Ovary (tissue), 9 donors: ENCODE results near the gene OLIG1. TPM values are rescaled to one million over a fixed set of nuclear protein-coding genes. Genes with fewer than 3 reads are reported as not detected.

Source experiments
- DNase-seq, 5 donors: peaks; one replicate each; pipeline ENCODE4 v3.0.0-alpha.2; 2019 to 2020
- H3K27ac ChIP-seq, 2 donors: fragments of 200-600 bp; one replicate each; pipeline versions ENCODE4 v1.5.1 to v1.8.0; 2019 to 2022
- H3K27me3 ChIP-seq: fragments of 200-600 bp; one replicate; pipeline ENCODE4 v1.8.0; 2022
- H3K36me3 ChIP-seq: fragments of 200-600 bp; sonication (generic); one replicate; pipeline ENCODE4 v1.5.1; 2019
- H3K4me1 ChIP-seq: one replicate; pipeline ENCODE4 v1.8.1; 2013; ENCODE audit warnings: mild to moderate bottlenecking, moderate library complexity; ENCODE audit not compliant: insufficient read depth
- H3K4me3 ChIP-seq: fragments of 200-600 bp; sonication (generic); one replicate; pipeline ENCODE4 v1.5.1; 2017
- H3K9me3 ChIP-seq, 2 donors: fragments of 200-600 bp in 1 of 2; sonication (generic) in 1 of 2; one replicate each; pipeline versions ENCODE4 v1.5.1 to v1.8.1; 2013 to 2019; ENCODE audit warnings: mild to moderate bottlenecking in 1 of 2, moderate library complexity in 1 of 2
- EP300 ChIP-seq: sonication (generic); formaldehyde crosslinking; IDR thresholded peaks from one replicate; pipeline ENCODE4 v1.6.1; 2017; ENCODE audit warnings: antibody characterized with exemption
- POLR2A ChIP-seq: fragments of 450-650 bp; IDR thresholded peaks from one replicate; pipeline ENCODE4 v1.6.1; 2017; ENCODE audit warnings: antibody characterized with exemption, mild to moderate bottlenecking, moderate library complexity
- WGBS, 3 donors: extraction: QIAGEN DNeasy Blood & Tissue Kit in 1 of 3; methylation state at CpG; one replicate each; pipeline versions ENCODE4 v1.1.5 to v1.1.7; 2013 to 2017; 5-methylcytosine and 5-hydroxymethylcytosine counted together
- intact Hi-C, 4 donors: fragments of 100-400 bp; cut with DNase I; formaldehyde crosslinking; loops; one replicate each; pipeline versions ENCODE4 v1.11.0 to v1.15.1; 2022 to 2023
- polyA plus RNA-seq, 2 donors: library from polyadenylated mRNA; stranded (reverse); fragments of 200-250 nt in 1 of 2; fragments of 350-450 nt in 1 of 2; fragmentation: Illumina TruSeq in 1 of 2; extraction: RNeasy Lipid Tissue Mini Kit (QIAGEN cat#74804) in 1 of 2; gene quantifications; one replicate each; pipeline ENCODE4 v1.2.3, GENCODE V29; 2013 to 2014
- total RNA-seq, 7 donors: library from RNA; depleted of rRNA in 2 of 7; stranded (reverse); fragments of >200 nt in 2 of 7; fragmentation: NEBNext Ultra II Directional in 3 of 7; extraction: Animal tissue kit (Norgen Biotek cat#: 25700) in 3 of 7; gene quantifications; one replicate each; pipeline versions ENCODE4 v1.1.0 to v1.2.4, GENCODE V29; 2016 to 2023
- TF ChIP-seq, protein P1 (sequence below), 3 donors: fragments of 450-650 bp in 2 of 3; fragments of 200-600 bp in 1 of 3; IDR thresholded peaks; one replicate each; pipeline versions ENCODE4 v1.5.1 to v1.8.0; 2016 to 2022; ENCODE audit warnings: antibody characterized with exemption in 3 of 3, mild to moderate bottlenecking in 1 of 3
- donor health status: DM: no; HTN: no; CAD: no; lungs with moderate emphysema.
- donor health status: DM: no; HTN: no; CAD: no.
- donor health status: Bipolar disorder and iron deficiency.
- donor health status: DM: yes; HTN: yes; CAD: no.
- donor health status: DM: no; HTN: no; CAD: no.
- donor health status: DM: yes; HTN: yes; CAD: no.

The OLIG1 gene
- total and polyA plus RNA-seq, 9 donors = not detected

DNA sequence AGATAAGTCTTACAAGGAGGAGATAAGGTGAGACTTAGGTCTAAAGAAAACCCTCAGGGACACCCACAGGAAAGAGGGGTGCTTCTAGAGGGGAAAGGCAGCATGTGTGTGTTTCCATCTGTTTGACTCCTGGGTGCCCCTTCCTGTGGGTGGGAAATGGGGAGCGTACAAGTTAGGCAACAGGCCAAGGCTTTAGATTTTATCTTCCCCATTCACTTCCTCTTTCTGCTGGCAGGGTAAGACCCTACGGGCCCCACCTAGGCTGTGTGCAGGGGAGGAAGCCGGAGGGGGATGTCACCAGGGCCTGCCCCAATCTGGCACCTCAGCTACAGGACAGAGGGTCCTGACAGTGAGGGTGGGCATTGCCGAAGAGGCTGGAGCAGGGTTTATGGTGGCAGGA is 2.5 kb upstream of the OLIG1 start:
- whole genome bisulfite sequencing, 3 donors = 48 to 66% (median 51%) methylated on average over 2 to 4 of the region's 4 CpGs
- TF ChIP-seq POLR2A (no peak), EP300 (no peak)
- TF ChIP-seq, protein P1, sequence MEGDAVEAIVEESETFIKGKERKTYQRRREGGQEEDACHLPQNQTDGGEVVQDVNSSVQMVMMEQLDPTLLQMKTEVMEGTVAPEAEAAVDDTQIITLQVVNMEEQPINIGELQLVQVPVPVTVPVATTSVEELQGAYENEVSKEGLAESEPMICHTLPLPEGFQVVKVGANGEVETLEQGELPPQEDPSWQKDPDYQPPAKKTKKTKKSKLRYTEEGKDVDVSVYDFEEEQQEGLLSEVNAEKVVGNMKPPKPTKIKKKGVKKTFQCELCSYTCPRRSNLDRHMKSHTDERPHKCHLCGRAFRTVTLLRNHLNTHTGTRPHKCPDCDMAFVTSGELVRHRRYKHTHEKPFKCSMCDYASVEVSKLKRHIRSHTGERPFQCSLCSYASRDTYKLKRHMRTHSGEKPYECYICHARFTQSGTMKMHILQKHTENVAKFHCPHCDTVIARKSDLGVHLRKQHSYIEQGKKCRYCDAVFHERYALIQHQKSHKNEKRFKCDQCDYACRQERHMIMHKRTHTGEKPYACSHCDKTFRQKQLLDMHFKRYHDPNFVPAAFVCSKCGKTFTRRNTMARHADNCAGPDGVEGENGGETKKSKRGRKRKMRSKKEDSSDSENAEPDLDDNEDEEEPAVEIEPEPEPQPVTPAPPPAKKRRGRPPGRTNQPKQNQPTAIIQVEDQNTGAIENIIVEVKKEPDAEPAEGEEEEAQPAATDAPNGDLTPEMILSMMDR (IDR thresholded peaks at IDR 0.05) = no peak
- intact Hi-C loops = no loop called here
- no peak overlapping the region for H3K27ac ChIP-seq
- peaks cover 0 to 16% of the 10 kb centered on the region in 2 donors for H3K9me3 ChIP-seq
- no peaks in the 10 kb centered on the region for H3K4me1 ChIP-seq
- no peaks in the 10 kb centered on the region for H3K36me3 ChIP-seq
- no peak for DNase-seq
- H3K4me3 ChIP-seq = no peak overlapping the region
- no peaks in the 10 kb centered on the region for H3K27me3 ChIP-seq

DNA sequence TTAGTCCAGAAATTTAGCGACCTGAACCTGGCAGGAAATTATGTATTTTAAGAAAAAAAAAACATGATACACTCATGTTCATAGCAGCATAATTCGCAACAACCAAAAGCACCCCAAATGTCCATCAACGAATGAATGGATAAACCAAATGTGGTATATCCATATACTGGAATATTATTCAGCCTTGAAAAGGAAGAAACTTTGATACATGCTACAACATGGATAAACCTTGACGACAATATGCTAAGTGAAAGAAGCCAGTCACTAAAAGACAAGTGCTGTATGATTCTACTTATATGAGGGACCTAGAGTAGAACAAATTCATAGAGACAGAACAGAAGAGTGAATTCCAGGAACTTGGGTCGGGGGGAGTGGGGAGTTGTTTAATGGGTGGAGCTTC is 698 bp upstream of the OLIG1 start:
- H3K4me3 ChIP-seq = no peak overlapping the region
- H3K27ac ChIP-seq = no peak overlapping the region
- no peaks in the 10 kb centered on the region for H3K27me3 ChIP-seq
- no peak for DNase-seq
- no peaks in the 10 kb centered on the region for H3K4me1 ChIP-seq
- peaks cover 0 to 16% of the 10 kb centered on the region in 2 donors for H3K9me3 ChIP-seq
- H3K36me3 ChIP-seq = no peaks in the 10 kb centered on the region
- 62 to 69% (median 66%) methylated on average over 5 of the region's 5 CpGs for WGBS, 3 donors
- intact Hi-C loops = no loop called here
- TF ChIP-seq EP300 (no peak), POLR2A (no peak)
- TF ChIP-seq, protein P1 (IDR thresholded peaks at IDR 0.05) = no peak

DNA sequence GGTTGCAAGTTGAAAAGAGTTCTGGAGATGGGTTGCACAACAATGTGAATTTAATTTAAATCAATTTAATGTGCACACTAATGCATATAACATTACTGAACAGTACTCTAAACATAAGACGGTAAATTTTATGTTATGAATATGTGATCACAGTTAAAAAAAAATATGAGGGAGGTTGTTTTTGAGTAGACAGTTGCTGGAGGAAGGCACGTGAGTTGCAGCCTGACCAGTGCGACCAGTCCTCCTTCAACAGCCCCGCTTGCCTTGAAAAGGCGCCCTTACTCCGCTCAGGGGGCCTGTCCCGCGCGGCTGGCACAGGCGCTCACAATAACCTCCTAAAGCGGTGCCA is 322 bp upstream of the OLIG1 start:
- H3K4me3 ChIP-seq = no peak overlapping the region
- peaks cover 0 to 16% of the 10 kb centered on the region in 2 donors for H3K9me3 ChIP-seq
- H3K36me3 ChIP-seq = no peaks in the 10 kb centered on the region
- DNase-seq = no peak
- intact Hi-C loops = no loop called here
- H3K27me3 ChIP-seq = no peaks in the 10 kb centered on the region
- H3K4me1 ChIP-seq = no peaks in the 10 kb centered on the region
- WGBS, 3 donors = 3% methylated on average over 11 of the region's 11 CpGs
- H3K27ac ChIP-seq = no peak overlapping the region
- TF ChIP-seq POLR2A = no peak
- TF ChIP-seq, protein P1 (IDR thresholded peaks at IDR 0.05) = no peak
- no peak for TF ChIP-seq EP300

DNA sequence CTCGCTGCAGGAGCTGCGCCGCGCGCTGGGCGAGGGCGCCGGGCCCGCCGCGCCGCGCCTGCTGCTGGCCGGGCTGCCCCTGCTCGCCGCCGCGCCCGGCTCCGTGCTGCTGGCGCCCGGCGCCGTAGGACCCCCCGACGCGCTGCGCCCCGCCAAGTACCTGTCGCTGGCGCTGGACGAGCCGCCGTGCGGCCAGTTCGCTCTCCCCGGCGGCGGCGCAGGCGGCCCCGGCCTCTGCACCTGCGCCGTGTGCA is 730 bp downstream of the OLIG1 start:
- H3K36me3 ChIP-seq = no peaks in the 10 kb centered on the region
- no peak overlapping the region for H3K27ac ChIP-seq
- H3K9me3 ChIP-seq = peaks cover 0 to 16% of the 10 kb centered on the region in 2 donors
- TF ChIP-seq, protein P1 (IDR thresholded peaks at IDR 0.05) = no peak
- no peak for TF ChIP-seq EP300
- intact Hi-C loops = no loop called here
- no peaks in the 10 kb centered on the region for H3K4me1 ChIP-seq
- 0 to 1% (median 0%) methylated on average over 42 to 44 of the region's 44 CpGs for WGBS, 3 donors
- DNase-seq = no peak
- H3K4me3 ChIP-seq = no peak overlapping the region
- no peaks in the 10 kb centered on the region for H3K27me3 ChIP-seq
